GM23248 (cell line): ENCODE measurements around the gene RSPH3.

Experiments
- EZH2 ChIP-seq: fragments of 200-600 bp; sonication (generic); IDR thresholded peaks from 2 replicates; pipeline ENCODE4 v1.6.1; 2018; ENCODE audit warnings: antibody characterized with exemption, mild to moderate bottlenecking; ENCODE audit not compliant: insufficient read depth, poor library complexity, severe bottlenecking
- EZH2phosphoT487 ChIP-seq: fragments of 200-600 bp; sonication (generic); IDR thresholded peaks from 2 replicates; pipeline ENCODE4 v1.6.1; 2018; ENCODE audit warnings: antibody characterized with exemption, moderate library complexity, mild to moderate bottlenecking, low read depth; ENCODE audit not compliant: insufficient read depth

DNA sequence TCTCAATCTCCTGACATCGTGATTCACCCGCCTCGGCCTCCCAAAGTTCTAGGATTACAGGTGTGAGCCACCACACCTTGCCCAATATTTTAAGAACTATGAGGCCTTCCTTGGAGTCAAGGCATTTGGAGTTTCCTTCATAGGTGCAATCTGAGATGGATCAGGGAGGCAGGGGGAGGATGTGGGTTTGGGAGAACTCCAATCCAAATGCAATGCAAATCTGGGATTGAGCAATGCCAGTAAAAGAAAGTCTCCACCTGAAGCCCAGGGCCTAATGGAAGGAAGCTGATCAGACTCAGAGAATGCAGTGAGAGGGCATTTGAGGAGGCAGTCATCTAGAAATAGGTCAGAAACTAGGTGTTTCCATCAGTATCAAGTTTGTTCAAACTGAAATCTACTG is 21.2 kb downstream of the RSPH3 start:
- TF ChIP-seq EZH2phosphoT487 (no peak), EZH2 (no peak)
